GM23338 (cell line): Measurements from ENCODE around the gene ARHGEF17. TPM values are rescaled to one million over a fixed set of nuclear protein-coding genes. Genes with fewer than 3 reads are reported as not detected.

Experiments
- ATAC-seq: fragments of 200-7000 bp; cut with Tn5 transposase; 3 replicates; pipeline ENCODE4 v1.9.1; 2020
- DNase-seq: peaks from one replicate; pipeline ENCODE4 v3.0.0-alpha.2; 2015; ENCODE audit warnings: low spot score
- H2AFZ ChIP-seq: fragments of 200-600 bp; sonication (generic); 2 replicates; pipeline ENCODE4 v1.8.0; 2016; ENCODE audit warnings: antibody characterized with exemption, mild to moderate bottlenecking, moderate library complexity
- H3F3A ChIP-seq: fragments of 200-600 bp; sonication (generic); replicated peaks from 2 replicates; pipeline ENCODE4 v1.8.0; 2017; ENCODE audit warnings: antibody characterized with exemption, mixed run types, low read depth
- H3K27ac ChIP-seq: fragments of 200-600 bp; sonication (generic); 2 replicates; pipeline ENCODE4 v1.6.1; 2016; ENCODE audit warnings: low read depth
- H3K27me3 ChIP-seq: fragments of 200-600 bp; sonication (generic); 2 replicates; pipeline ENCODE4 v1.8.0; 2016; ENCODE audit warnings: mild to moderate bottlenecking, mixed run types, moderate library complexity; ENCODE audit not compliant: insufficient read depth
- H3K36me3 ChIP-seq: fragments of 200-600 bp; sonication (generic); 2 replicates; pipeline ENCODE4 v1.8.0; 2016; ENCODE audit warnings: mild to moderate bottlenecking; ENCODE audit not compliant: insufficient read depth
- H3K4me1 ChIP-seq: fragments of 200-600 bp; sonication (generic); 2 replicates; pipeline ENCODE4 v1.8.0; 2016; ENCODE audit warnings: mild to moderate bottlenecking, moderate library complexity; ENCODE audit not compliant: insufficient read depth
- H3K4me2 ChIP-seq: fragments of 200-600 bp; sonication (generic); 2 replicates; pipeline ENCODE4 v1.7.1; 2017; ENCODE audit warnings: mixed run types
- H3K4me3 ChIP-seq: fragments of 200-600 bp; sonication (generic); 2 replicates; pipeline ENCODE4 v1.6.1; 2016; ENCODE audit warnings: mixed run types
- H3K79me2 ChIP-seq: fragments of 200-600 bp; sonication (generic); replicated peaks from 2 replicates; pipeline ENCODE4 v1.8.0; 2017; ENCODE audit warnings: mild to moderate bottlenecking; ENCODE audit not compliant: insufficient read depth
- H3K9me2 ChIP-seq: fragments of 200-600 bp; sonication (generic); 2 replicates; pipeline ENCODE4 v1.8.0; 2017; ENCODE audit not compliant: insufficient read depth
- H4K20me1 ChIP-seq: fragments of 200-600 bp; sonication (generic); replicated peaks from 2 replicates; pipeline ENCODE4 v1.8.0; 2017; ENCODE audit warnings: mild to moderate bottlenecking; ENCODE audit not compliant: insufficient read depth
- H3K27ac Mint-ChIP-seq: 2 replicates; pipeline ENCODE4 v1.8.0; 2020; ENCODE audit warnings: inconsistent platforms, mild to moderate bottlenecking, moderate library complexity, mixed read lengths
- H3K27me3 Mint-ChIP-seq: 3 replicates; pipeline ENCODE4 v1.8.0; 2022; ENCODE audit warnings: low read depth, mild to moderate bottlenecking, moderate library complexity, mixed read lengths, inconsistent platforms; ENCODE audit not compliant: insufficient read depth, poor library complexity
- H3K36me3 Mint-ChIP-seq: 3 replicates; pipeline ENCODE4 v1.8.0; 2021; ENCODE audit warnings: low read depth, mild to moderate bottlenecking, inconsistent platforms, moderate library complexity, mixed read lengths
- H3K4me1 Mint-ChIP-seq: 3 replicates; pipeline ENCODE4 v1.8.0; 2020; ENCODE audit warnings: mild to moderate bottlenecking, inconsistent platforms, mixed read lengths
- H3K4me3 Mint-ChIP-seq: 3 replicates; pipeline ENCODE4 v1.8.0; 2021; ENCODE audit warnings: moderate library complexity, mild to moderate bottlenecking, inconsistent platforms, mixed read lengths
- H3K9me3 Mint-ChIP-seq: 3 replicates; pipeline ENCODE4 v1.8.0; 2020; ENCODE audit warnings: moderate library complexity, mild to moderate bottlenecking, inconsistent platforms, mixed read lengths
- CREB1 ChIP-seq: fragments of 250-450 bp; sonication (Bioruptor Pico); IDR thresholded peaks from 2 replicates; pipeline ENCODE4 v1.5.0; 2020; ENCODE audit warnings: low read depth, mild to moderate bottlenecking, moderate library complexity
- EZH2 ChIP-seq: fragments of 200-600 bp; sonication (generic); IDR thresholded peaks from one replicate; pipeline ENCODE4 v1.8.0; 2017; ENCODE audit warnings: antibody characterized with exemption, mild to moderate bottlenecking, low read depth; ENCODE audit not compliant: unreplicated experiment
- EZH2phosphoT487 ChIP-seq: fragments of 200-600 bp; sonication (generic); IDR thresholded peaks from one replicate; pipeline ENCODE4 v1.8.1; 2018; ENCODE audit warnings: antibody characterized with exemption; ENCODE audit not compliant: unreplicated experiment
- JUNB ChIP-seq: IDR thresholded peaks from one replicate; pipeline ENCODE4 v1.6.1; 2016; ENCODE audit warnings: antibody characterized with exemption; ENCODE audit not compliant: unreplicated experiment
- NANOG ChIP-seq: IDR thresholded peaks from 2 replicates; pipeline ENCODE4 v1.6.1; 2016; ENCODE audit warnings: antibody characterized with exemption, borderline replicate concordance
- POLR2AphosphoS5 ChIP-seq: IDR thresholded peaks from 2 replicates; pipeline ENCODE4 v1.6.1; 2016; ENCODE audit warnings: antibody characterized with exemption, low read depth
- STAT1 ChIP-seq: IDR thresholded peaks from one replicate; pipeline ENCODE4 v1.6.1; 2016; ENCODE audit warnings: antibody characterized with exemption; ENCODE audit not compliant: unreplicated experiment
- ZNF114 ChIP-seq: fragments of 250-450 bp; sonication (Bioruptor Pico); IDR thresholded peaks from 2 replicates; pipeline ENCODE4 v1.5.0; 2020; ENCODE audit warnings: mild to moderate bottlenecking, moderate library complexity
- ZNF331 ChIP-seq: fragments of 250-450 bp; sonication (Bioruptor Pico); IDR thresholded peaks from 2 replicates; pipeline ENCODE4 v1.5.0; 2020; ENCODE audit warnings: low read depth, mild to moderate bottlenecking, moderate library complexity
- ZNF462 ChIP-seq: fragments of 250-450 bp; sonication (Bioruptor Pico); IDR thresholded peaks from 2 replicates; pipeline ENCODE4 v1.5.0; 2020; ENCODE audit warnings: mild to moderate bottlenecking, moderate library complexity
- polyA plus RNA-seq: library from polyadenylated mRNA; unstranded; fragments of >200 nt; fragmentation: Nextera tagmentation; extraction: Ambion mirVana; gene quantifications from 2 replicates; pipeline ENCODE4 v1.2.1, GENCODE V29; 2016
- total RNA-seq: library from RNA; depleted of rRNA; stranded (reverse); fragments of >200 nt; shearing (Covaris generic); gene quantifications from 2 replicates; pipeline ENCODE4 v1.2.3, GENCODE V29; 2014
- TF ChIP-seq, protein P1 (sequence below), 2 experiments: fragments of 200-600 bp in 1 of 2; sonication (generic) in 1 of 2; conservative IDR thresholded peaks; 2 replicates each; pipeline versions ENCODE4 v1.5.1 to v1.6.1; 2016 to 2017; ENCODE audit warnings: antibody characterized with exemption in 2 of 2, low read depth in 2 of 2, mild to moderate bottlenecking in 2 of 2, moderate library complexity in 1 of 2
- TF ChIP-seq, protein P2 (sequence below): IDR thresholded peaks from one replicate; pipeline ENCODE4 v1.6.1; 2018; ENCODE audit warnings: antibody characterized with exemption; ENCODE audit not compliant: unreplicated experiment
- TF ChIP-seq, protein P3 (sequence below): IDR thresholded peaks from 2 replicates; pipeline ENCODE4 v1.6.1; 2016; ENCODE audit warnings: antibody characterized with exemption

The ARHGEF17 gene
- total and polyA plus RNA-seq, 2 experiments from 2014 or later = 2.9 to 15.0 TPM

- ATAC-seq (no peak), DNase-seq (no peak)
- Histone ChIP-seq H3K27ac (no peak overlapping the region), H3K79me2 (no peaks in the 10 kb centered on the region), H3K4me1 (peaks cover 11% of the 10 kb centered on the region; the same call in 1 of the 2 replicates), H3K36me3 (no peaks in the 10 kb centered on the region), H3K4me3 (no peak overlapping the region), H2AFZ (no peak overlapping the region), H4K20me1 (peaks cover 7% of the 10 kb centered on the region; the same call in 1 of the 2 replicates), H3K9me2 (no peaks in the 10 kb centered on the region), H3K4me2 (no peak overlapping the region), H3F3A (no peaks in the 10 kb centered on the region), H3K27me3 (peaks cover 29% of the 10 kb centered on the region)
- TF ChIP-seq EZH2 (no peak), ZNF462 (CRISPR knock-in tag) (no peak), CREB1 (CRISPR knock-in tag) (no peak), NANOG (no peak), STAT1 (no peak), EZH2phosphoT487 (no peak), ZNF331 (no peak), JUNB (no peak), POLR2AphosphoS5 (no peak), ZNF114 (CRISPR knock-in tag) (no peak)
- TF ChIP-seq, protein P1, sequence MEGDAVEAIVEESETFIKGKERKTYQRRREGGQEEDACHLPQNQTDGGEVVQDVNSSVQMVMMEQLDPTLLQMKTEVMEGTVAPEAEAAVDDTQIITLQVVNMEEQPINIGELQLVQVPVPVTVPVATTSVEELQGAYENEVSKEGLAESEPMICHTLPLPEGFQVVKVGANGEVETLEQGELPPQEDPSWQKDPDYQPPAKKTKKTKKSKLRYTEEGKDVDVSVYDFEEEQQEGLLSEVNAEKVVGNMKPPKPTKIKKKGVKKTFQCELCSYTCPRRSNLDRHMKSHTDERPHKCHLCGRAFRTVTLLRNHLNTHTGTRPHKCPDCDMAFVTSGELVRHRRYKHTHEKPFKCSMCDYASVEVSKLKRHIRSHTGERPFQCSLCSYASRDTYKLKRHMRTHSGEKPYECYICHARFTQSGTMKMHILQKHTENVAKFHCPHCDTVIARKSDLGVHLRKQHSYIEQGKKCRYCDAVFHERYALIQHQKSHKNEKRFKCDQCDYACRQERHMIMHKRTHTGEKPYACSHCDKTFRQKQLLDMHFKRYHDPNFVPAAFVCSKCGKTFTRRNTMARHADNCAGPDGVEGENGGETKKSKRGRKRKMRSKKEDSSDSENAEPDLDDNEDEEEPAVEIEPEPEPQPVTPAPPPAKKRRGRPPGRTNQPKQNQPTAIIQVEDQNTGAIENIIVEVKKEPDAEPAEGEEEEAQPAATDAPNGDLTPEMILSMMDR (conservative IDR thresholded peaks at IDR 0.05; ENCODE audit: low read depth in 2 of 2) = no peak
- TF ChIP-seq, protein P2, sequence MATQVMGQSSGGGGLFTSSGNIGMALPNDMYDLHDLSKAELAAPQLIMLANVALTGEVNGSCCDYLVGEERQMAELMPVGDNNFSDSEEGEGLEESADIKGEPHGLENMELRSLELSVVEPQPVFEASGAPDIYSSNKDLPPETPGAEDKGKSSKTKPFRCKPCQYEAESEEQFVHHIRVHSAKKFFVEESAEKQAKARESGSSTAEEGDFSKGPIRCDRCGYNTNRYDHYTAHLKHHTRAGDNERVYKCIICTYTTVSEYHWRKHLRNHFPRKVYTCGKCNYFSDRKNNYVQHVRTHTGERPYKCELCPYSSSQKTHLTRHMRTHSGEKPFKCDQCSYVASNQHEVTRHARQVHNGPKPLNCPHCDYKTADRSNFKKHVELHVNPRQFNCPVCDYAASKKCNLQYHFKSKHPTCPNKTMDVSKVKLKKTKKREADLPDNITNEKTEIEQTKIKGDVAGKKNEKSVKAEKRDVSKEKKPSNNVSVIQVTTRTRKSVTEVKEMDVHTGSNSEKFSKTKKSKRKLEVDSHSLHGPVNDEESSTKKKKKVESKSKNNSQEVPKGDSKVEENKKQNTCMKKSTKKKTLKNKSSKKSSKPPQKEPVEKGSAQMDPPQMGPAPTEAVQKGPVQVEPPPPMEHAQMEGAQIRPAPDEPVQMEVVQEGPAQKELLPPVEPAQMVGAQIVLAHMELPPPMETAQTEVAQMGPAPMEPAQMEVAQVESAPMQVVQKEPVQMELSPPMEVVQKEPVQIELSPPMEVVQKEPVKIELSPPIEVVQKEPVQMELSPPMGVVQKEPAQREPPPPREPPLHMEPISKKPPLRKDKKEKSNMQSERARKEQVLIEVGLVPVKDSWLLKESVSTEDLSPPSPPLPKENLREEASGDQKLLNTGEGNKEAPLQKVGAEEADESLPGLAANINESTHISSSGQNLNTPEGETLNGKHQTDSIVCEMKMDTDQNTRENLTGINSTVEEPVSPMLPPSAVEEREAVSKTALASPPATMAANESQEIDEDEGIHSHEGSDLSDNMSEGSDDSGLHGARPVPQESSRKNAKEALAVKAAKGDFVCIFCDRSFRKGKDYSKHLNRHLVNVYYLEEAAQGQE = no peak
- TF ChIP-seq, protein P3, sequence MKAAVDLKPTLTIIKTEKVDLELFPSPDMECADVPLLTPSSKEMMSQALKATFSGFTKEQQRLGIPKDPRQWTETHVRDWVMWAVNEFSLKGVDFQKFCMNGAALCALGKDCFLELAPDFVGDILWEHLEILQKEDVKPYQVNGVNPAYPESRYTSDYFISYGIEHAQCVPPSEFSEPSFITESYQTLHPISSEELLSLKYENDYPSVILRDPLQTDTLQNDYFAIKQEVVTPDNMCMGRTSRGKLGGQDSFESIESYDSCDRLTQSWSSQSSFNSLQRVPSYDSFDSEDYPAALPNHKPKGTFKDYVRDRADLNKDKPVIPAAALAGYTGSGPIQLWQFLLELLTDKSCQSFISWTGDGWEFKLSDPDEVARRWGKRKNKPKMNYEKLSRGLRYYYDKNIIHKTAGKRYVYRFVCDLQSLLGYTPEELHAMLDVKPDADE = no peak
- peak overlapping the region; percentile 66; the same call in 1 of the 3 replicates for H3K4me3 Mint-ChIP-seq
- peaks cover 21% of the 10 kb centered on the region for H3K4me1 Mint-ChIP-seq
- H3K36me3 Mint-ChIP-seq = no peaks in the 10 kb centered on the region; the same call in 2 of the 3 replicates
- peaks cover 40% of the 10 kb centered on the region for H3K27me3 Mint-ChIP-seq
- H3K9me3 Mint-ChIP-seq = no peaks in the 10 kb centered on the region
- no peak overlapping the region for H3K27ac Mint-ChIP-seq
Measured at GRCh38 chr11:73344191-73344607, 36.1 kb downstream of the ARHGEF17 start.
